Measurements from ENCODE around the gene ZDHHC13.

- no peak for TF ChIP-seq POLR2A (IDR thresholded peaks at IDR 0.05)
- no peak for TF ChIP-seq CTCF (IDR thresholded peaks at IDR 0.05)
These were observed 28.4 kb downstream of the ZDHHC13 start for GRCh38 chr11:19145319-19145718.

Measured in thyroid gland (tissue), 4 donors.